Lung microvascular endothelial cell (primary cell): Measurements from ENCODE around the gene COBL. TPM values are rescaled to one million over a fixed set of nuclear protein-coding genes. Genes with fewer than 3 reads are reported as not detected.

Experiments used
- DNase-seq, 2 donors: peaks; one replicate each; pipeline versions ENCODE4 v3.0.0 to v3.0.0-alpha.2; 2010; ENCODE audit warnings: low read depth in 2 of 2
- total RNA-seq: library from RNA; depleted of rRNA; stranded (reverse); fragments of >200 nt; gene quantifications from 2 replicates; pipeline ENCODE4 v1.2.1, GENCODE V29; 2014

COBL gene
- total RNA-seq, 1 donor from 2014 or later, result not detected

DNA sequence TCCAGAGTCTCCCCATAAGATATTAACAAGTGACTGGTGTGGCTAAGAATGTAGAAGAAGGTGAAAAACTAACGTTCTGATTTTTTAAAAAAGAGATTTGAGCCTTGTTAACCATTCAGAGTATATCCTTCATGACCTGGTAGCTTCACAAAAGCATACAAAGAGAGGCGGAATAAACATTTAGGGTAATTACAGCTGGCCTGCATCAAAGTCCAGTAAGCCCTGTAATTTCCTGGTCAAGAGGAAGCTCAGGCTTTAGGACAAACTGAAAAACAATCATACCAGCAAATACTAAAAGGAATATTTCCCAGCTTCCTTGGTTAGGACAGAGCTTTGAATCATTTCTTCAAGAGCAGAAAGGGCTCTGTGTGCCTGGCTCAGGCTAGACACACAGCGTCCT lies 165.2 kb downstream of the COBL start:
- no peak for DNase-seq

DNA sequence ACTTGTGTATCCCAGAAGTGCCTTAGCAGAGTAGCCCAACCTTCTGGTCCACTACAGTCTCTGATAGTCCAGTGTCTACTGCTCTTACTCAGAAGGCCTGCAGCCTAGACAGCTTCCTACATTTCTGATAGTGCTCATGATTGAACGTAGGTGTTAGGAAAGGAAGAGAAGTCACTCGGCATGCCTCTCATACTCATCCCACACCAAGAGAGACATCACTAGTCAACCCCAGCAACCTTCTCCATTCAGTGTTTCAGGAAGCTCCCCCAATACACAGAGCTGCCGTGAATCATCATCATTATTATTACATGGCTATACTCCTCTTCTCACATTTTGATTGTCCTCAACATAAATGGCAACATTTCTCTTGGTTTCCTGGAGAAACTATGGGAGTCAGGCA lies 166.4 kb downstream of the COBL start:
- no peak for DNase-seq

GRCh38 chr7:51148216-51148615 lies 168.4 kb downstream of the COBL start:
- no peak for DNase-seq

DNA sequence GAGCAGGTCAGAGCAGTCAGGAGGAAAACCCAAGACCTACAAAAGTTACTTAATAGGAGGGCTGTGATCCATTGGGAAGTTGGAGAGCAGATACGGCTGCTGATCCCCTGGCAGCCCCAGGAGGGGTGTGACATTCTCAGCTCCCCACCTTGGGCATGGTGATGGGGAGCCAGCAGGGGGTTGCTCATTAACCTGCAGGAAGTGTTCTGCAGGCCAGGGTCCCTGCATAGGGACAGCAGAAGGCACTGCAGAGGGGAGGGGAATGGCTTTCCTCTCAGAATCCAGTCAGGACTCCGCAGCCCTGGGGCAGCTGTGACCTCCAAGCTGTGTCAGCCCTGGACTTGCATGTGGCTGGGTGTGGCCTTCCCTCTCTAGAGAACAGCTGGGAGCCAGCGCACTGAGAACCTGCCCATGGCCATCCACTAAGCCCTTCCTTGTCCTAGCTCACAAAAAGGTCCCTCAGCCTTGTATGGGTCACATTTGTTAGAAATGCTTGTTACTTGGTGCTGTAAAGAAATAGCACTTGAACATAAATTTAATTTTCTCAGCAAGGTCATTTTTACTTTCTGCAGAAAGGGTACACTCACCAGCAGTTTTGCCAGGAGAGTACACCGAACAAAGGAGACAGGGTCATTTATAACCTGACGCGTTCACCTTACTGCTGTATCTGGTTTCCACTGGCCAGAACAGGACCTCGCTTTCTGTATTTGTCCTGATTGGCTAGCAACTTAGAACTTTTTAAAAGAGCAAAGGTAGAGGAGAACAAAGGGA lies 169.6 kb downstream of the COBL start:
- no peak for DNase-seq

DNA sequence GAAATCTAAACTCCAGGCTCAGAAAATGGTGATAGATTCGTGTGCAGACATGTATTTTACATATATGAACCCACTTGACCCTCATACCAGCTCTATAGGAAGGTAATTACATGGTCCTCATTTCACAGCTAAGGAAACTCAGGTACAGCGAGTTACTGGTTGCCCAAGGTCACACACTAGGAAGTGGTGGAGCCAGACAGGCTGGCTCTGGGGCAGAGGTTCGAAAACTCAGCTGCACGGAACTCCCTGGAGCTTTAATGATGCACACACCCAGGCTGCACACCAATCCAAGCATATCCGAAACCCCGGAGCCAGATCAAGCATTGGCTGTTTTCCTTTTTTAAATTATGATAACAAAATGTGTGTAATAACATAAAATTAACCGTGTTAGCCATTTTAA lies 172.4 kb downstream of the COBL start:
- no peak for DNase-seq

DNA sequence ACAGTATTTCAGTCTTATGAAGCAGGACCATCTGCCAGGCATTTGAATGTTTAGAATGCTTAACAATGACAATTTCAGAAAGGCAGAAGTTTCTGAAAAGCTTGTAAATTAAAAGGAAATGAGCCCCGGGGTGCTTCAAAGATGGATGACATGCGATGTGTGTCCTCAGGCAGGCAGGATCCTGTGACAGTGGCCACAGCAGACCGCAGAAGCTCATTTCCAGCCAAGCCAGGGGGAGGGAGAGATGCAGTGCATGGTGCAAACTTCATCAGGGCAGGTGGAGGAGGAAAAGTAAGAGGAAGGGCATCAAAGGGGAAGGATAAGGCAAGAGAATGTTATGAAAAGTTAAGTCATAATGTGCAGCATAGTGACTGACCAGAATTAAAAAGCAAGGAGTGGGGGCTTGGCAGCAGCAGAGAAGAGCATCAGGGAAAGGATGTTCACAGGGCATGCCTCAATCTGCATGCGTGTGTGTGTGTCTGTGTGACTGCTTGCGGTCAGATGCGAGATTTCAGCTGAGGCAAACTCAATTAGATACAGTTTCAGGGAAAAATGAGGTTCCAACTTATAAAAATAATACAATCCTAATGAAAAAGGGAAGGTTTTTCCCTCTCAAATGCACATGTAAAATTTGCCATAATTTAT lies 173.7 kb downstream of the COBL start:
- DNase-seq, result no peak

- DNase-seq, result peak; percentile 63 to 78
Observed at GRCh38 chr7:51141451-51142003, 175.1 kb downstream of the COBL start.

- DNase-seq, result peak in 1 of 2 donors; percentile 51
Observed at GRCh38 chr7:51140199-51141164, 176.1 kb downstream of the COBL start.

DNA sequence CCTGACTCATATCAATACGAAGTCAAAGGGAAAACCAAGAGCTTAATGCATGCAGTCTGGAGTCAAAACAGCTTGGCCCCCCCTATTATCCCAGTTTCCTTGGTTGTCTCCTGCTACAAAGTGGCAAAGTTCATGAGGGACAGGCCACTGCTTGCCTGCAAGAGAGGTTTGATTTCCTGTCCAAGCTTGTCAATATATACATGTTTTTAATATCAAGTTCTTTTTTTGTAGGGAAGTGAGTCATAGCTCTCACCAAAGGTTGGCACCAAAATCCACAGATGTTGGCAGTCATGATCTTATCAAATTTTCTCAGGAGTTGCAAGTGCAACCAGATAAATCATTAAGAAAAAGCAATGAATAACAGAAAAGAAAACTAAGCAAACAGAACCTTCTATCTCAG lies 176.8 kb downstream of the COBL start:
- peak; percentile 42 to 67 for DNase-seq

DNA sequence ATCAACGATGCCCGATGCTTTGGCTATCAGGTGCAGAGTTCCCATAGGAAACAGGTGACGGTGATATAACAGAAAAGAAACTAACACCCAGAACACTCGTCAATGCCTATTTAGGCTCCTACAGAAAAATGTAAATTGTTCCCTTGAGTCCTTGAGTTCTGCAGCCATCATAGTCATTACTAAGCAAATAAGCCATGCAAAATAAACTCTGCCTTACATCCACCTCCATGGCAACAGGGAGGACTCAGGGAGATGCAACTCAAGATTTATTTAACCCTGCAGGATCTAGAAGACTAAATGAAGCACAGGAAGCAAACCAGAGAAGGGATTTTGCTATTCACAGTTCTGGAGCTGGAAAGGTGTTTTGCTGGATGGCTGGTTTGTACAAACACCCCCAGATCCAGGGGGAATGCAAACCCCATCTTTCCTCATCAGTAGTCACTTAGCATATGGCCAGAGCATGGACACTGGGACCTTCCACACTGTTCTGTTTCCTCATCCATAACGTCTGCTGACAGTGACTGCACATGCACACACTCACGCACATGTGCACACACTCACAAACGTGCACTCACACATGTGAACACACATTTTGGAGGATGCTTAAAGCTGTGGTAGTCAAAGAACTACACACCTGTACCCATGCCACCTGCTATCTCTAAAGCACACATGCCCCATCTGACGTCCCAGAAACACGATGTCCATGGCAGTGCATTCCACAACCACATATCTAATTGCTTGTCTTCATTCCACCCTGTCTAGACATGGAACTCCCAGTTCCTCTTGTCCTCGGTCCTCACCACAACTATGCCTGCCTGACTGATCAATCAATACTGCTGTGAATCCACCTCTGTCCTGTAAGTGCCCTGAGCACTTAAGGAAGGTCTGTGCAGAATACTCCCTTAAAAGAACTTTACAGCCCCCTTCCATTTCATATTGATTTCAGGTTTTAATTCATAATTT lies 178.2 kb downstream of the COBL start:
- DNase-seq, result no peak

GRCh38 chr7:51135576-51135975 lies 181.0 kb downstream of the COBL start:
- no peak for DNase-seq

GRCh38 chr7:51134013-51134441 lies 182.6 kb downstream of the COBL start:
- DNase-seq, result peak; percentile 34 to 88

DNA sequence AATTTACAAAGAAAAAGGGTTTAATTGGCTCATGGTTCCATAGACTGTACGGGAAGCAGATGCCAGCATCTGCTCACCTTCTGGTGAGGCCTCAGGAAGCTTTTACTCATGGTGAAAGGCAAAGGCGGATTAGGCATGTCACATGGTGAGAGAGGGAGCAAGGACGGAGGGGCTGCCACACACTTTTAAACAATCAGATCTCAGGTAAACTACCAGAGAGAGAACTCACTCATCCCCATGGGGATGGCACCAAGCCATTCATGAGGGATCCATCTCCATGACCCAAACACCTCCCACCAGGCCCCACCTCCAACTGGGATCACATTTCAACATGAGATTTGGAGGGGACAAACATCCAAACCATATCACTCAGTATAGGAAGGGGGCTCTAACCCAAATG lies 183.9 kb downstream of the COBL start:
- no peak for DNase-seq

DNA sequence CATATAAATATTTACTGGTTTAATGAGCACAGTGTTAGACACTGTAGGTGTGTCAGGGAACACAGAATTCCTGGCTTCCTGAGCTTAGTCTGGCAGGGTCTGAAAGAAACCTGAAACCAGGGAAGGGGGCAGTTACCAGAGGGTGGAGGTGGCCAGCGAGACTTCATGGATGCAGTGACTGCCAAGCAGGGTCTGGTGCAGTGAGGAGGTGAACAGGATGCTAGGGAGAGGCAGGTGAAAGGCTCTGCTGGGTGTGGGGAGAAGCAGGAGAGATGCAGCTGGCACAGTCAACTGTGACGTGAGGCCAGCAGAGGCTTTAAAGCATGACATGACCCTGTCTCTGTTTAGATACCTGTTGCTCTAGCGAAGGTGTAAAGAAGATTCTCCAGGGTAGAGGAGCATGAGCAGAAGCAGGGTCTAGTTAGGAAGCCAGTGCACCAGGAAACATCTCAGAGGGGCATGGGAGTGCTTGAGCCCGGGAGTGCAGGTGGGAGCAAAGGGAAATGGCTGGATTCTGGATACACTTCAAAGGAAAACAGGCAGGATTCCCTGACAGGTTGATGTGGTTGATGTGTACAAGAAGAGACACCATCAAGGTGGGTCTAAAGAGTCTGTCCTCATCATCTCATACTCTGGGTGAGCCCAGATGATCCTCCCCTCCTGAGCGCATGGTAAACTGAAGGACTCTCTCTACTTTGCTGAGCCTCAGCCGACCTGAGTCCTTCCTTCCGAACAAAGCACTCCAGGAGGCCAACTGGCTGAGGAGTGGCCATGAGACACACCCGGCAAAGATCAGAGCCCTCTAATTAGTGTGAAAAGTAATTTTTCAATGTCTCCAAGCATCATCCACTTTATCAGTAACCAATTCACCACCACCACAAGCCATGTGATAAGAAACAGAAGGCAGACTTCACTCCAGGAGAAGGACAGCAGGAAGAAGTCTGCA lies 186.8 kb downstream of the COBL start:
- no peak for DNase-seq

- no peak for DNase-seq
Observed at GRCh38 chr7:51128545-51129435, 187.8 kb downstream of the COBL start.

DNA sequence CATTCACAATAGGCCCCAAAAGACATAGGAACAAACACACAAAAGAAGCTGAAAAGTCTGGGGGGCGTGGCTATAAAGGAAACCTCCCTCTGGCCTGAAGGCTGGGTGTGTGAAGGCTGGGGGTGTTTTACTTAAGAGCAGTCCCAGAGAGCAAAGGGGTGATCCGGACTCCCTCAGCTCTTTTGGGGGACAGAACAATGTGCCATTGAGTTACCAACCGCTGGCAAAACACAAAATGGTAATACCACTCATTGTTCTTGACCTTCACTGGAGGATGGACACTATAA lies 189.0 kb downstream of the COBL start:
- DNase-seq, result no peak

GRCh38 chr7:51126813-51127617 lies 189.6 kb downstream of the COBL start:
- DNase-seq, result no peak

DNA sequence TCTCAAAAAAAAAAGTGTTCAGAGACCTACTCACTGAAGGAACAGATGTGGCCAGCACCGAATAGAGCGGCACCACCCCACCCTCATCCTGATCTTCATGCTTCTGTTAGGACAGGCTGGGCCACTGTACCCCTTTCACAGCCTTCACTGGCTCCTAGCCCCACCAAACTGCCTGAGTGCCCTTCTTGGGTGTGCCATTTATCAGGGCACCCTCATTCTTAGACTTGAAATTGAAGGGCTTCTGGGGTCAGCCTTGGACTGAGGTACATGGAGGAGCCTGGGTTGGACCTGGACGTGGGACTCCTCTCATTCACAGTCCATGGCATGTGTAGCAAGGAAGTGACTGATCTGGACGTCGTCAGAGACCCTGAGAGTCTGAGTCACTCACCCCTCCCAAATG lies 190.3 kb downstream of the COBL start:
- DNase-seq, result no peak
